Transverse colon (tissue), 3 donors: ENCODE measurements around the gene E2F7.

Source experiments
- EP300 ChIP-seq: sonication (generic); formaldehyde crosslinking; IDR thresholded peaks from one replicate; pipeline ENCODE4 v1.6.1; 2017; ENCODE audit warnings: antibody characterized with exemption, low read depth
- TF ChIP-seq, protein P1 (sequence below), 5 experiments: fragments of 200-600 bp in 3 of 5; fragments of 450-650 bp in 2 of 5; sonication (generic) in 3 of 5; IDR thresholded peaks; 1 replicate in 2 of 5; 2 replicates in 3 of 5; pipeline ENCODE4 v1.5.1; 2016 to 2017; ENCODE audit warnings: antibody characterized with exemption in 5 of 5, inconsistent platforms in 3 of 5, mild to moderate bottlenecking in 2 of 5, moderate library complexity in 1 of 5

DNA sequence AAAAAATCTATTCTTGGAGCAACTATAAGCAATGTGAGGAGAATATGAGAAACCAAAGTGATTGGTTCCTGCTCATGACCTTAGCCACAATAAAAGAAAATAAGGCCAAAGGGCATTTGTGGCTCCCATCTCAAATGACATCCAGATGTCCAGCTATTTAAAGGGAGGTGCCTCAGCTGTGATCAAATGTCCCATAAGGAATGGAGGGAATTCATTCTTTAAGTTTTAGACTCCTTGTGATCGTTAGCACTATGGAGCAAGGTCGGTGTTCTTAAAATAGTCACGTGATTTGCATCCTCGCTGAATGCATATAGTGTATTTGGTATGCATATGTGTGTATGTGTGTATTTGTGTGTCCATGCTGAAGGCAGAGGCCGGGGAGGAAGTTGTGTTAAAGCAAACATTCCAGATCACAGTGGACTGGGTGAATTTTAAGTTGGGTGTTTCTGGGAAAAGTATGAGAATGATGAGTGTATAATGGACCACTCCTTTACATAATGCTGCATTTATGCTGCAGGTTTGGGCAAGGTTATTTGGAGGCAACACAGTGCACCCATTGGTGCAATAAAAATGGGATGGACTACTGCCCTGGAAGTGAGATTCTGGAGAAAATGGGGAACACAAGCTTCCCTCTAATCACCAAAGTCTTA is 5.6 kb upstream of the E2F7 start:
- TF ChIP-seq, protein P1, sequence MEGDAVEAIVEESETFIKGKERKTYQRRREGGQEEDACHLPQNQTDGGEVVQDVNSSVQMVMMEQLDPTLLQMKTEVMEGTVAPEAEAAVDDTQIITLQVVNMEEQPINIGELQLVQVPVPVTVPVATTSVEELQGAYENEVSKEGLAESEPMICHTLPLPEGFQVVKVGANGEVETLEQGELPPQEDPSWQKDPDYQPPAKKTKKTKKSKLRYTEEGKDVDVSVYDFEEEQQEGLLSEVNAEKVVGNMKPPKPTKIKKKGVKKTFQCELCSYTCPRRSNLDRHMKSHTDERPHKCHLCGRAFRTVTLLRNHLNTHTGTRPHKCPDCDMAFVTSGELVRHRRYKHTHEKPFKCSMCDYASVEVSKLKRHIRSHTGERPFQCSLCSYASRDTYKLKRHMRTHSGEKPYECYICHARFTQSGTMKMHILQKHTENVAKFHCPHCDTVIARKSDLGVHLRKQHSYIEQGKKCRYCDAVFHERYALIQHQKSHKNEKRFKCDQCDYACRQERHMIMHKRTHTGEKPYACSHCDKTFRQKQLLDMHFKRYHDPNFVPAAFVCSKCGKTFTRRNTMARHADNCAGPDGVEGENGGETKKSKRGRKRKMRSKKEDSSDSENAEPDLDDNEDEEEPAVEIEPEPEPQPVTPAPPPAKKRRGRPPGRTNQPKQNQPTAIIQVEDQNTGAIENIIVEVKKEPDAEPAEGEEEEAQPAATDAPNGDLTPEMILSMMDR (IDR thresholded peaks at IDR 0.05) = no peak
- TF ChIP-seq EP300 = no peak
